GM21360 (cell line): ENCODE data around the gene SLC29A1.
"Not testable (repeated sequence)": the region's sequence is repeated elsewhere in the genome, so short reads cannot be mapped to it uniquely, and the experiment has no call there.

Experiments used
- ATAC-seq: cut with Tn5 transposase; IDR thresholded peaks from one replicate; pipeline ENCODE4 v1.9.1; 2021; ENCODE audit warnings: mild to moderate bottlenecking, moderate library complexity; ENCODE audit not compliant: unreplicated experiment

Gene SLC29A1

GRCh38 chr6:44221291-44221960, 2.0 kb upstream of the SLC29A1 start:
- ATAC-seq, result peak; percentile 46

GRCh38 chr6:44221961-44222335, 1.4 kb upstream of the SLC29A1 start:
- ATAC-seq, result no peak

- no peak for ATAC-seq
These were observed 693 bp upstream of the SLC29A1 start for GRCh38 chr6:44222486-44223318.

- ATAC-seq, result no peak
These were observed 902 bp downstream of the SLC29A1 start for GRCh38 chr6:44224029-44224964.

GRCh38 chr6:44224965-44225305, 1.5 kb downstream of the SLC29A1 start:
- no peak for ATAC-seq

- ATAC-seq, result no peak
These were observed 2.4 kb downstream of the SLC29A1 start for GRCh38 chr6:44225579-44226325.

DNA sequence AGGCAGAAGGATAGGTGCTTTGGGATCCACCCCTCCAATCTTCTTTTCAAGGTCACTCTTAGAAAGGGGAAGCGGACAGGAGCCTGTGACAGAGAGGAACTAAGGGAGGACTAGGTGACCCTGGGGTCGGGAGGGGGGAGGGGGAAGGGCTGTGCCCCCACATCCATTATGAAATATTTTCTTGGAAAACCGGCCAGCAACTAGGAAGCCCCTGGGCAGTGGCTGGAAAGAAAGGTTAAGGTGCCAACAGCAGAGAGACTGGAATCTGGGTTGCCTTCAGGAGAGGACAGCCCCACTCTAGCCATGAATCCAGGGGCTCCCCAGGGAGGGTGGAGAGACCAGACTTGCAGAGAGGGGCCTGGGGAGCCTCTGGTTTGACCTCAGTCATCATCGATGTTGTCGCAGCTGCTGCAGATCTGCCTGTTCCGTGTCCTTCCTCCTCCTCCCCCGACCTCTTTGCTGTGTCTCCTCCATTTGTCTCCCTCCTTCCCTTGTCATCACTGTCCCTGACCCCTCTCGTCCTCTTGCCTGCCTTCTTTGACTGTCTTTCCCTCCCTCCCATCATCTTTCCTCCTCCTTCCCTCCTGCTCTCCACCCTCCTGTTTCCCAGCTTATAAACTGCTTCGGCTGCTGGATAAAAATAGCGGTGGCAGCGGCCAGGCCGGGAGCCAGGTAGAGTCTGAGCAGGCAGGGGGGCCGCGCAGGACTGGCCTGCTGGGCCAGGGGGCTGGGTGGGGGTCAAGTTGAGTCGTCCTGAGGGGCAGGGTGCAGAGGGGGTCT, 3.2 kb downstream of the SLC29A1 start:
- ATAC-seq, result no peak

- ATAC-seq, result no peak
These were observed 3.9 kb downstream of the SLC29A1 start for GRCh38 chr6:44227148-44227793.

DNA sequence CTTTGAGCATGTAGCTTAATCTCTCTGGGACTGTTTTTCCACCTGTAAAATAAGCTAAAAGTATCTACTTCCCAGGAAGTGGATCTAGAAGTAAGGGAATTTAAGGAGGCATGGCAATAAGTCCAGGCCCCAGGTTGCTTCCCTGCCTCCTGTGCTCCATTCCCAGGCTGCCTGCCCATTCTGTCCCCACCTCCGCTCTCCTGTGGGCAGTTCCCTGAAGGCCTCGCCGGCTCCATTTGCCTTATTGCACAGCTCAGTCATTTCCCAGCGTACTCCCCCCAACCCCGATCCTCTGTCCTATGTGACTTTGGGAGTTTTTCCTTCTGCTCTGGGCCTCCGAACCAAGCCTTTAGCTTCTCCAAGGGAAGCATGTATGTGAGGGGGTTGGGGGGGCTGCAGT, 4.6 kb downstream of the SLC29A1 start:
- ATAC-seq, result no peak

DNA sequence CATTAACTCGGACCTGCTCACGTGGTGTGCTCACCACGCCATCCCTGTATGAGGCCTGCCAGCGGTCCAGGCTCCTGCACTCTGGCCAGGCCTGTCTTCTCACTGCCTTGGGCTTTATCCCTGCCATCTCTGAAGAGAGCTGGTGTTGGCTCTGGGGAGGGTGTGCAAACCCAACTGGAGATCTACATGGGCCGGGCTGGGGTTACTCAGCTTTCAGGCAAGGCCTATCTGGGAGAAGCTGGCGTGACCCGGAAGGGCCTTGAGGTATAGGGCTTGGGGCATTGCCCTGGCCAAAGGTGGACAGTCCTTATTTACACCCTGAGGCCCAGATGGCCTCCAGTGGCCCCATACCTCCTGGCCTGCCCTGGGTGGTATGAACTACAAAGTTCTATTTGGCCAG, 5.0 kb downstream of the SLC29A1 start:
- ATAC-seq, result no peak

DNA sequence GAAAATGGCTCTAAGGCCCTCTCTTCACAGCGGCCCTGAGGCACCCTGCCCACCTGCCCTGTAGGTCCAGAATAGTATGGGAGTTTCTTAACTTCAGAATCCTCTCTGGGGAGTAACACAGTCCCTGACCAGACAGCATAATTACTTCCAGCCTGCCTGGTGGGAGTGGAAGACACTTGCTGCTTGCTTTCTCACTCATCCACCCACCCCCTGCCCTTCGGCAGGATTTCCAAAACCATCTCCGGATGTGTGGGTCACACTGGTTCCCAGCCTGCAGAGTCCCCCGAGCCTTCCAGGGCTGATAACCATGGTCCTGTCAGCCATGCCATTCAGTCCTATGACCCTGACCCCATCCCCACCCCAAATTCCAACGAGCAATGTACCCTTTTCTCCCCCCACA, 5.4 kb downstream of the SLC29A1 start:
- ATAC-seq, result no peak

GRCh38 chr6:44229376-44230033, 6.1 kb downstream of the SLC29A1 start:
- no peak for ATAC-seq

DNA sequence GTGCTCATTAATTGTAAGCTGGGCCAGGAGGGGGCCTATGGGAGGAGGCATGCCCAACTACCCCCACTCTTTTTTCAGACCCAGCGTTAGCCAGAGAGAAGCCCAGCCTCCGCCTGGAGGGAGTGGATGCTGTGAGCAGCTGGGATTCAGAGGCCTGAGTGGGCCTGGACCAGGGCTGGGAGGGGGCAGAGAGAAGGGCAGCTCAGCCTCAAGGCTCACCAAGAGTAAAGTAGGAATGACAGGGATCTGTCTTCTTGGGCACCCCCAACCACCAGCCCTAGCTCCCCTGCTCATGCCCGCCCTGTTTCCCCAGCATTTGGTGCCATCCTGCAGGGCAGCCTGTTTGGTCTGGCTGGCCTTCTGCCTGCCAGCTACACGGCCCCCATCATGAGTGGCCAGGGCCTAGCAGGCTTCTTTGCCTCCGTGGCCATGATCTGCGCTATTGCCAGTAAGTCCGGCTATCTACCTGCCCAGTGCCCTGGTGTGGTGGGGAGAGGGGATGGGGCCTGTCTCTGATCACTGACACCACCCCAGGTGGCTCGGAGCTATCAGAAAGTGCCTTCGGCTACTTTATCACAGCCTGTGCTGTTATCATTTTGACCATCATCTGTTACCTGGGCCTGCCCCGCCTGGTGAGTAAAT, 6.8 kb downstream of the SLC29A1 start:
- ATAC-seq, result no peak

DNA sequence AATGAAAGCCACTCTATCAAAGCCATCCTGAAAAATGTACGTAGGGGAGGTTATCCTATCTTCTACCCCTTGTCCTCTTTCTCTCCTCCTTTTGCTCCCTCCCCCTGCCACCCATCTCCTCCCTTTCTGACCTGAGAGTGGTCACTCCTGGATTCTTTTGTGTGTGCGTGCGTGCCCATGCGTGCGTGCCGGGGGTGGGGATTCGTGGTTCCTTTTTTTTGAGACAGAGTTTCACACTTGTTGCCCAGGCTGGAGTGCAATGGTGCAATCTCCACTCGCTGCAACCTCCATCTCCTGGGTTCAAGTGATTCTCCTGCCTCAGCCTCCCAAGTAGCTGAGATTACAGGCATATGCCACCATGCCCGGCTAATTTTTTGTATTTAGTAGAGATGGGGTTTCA, 8.0 kb downstream of the SLC29A1 start:
- not testable (repeated sequence) for ATAC-seq

- ATAC-seq, result no peak
These were observed 9.5 kb downstream of the SLC29A1 start for GRCh38 chr6:44232676-44233566.

- ATAC-seq, result no peak
These were observed 10.2 kb downstream of the SLC29A1 start for GRCh38 chr6:44233567-44234100.
